Spleen (tissue), 11 donors: Measurements from ENCODE around the gene PAX2. TPM values are rescaled to one million over a fixed set of nuclear protein-coding genes. Genes with fewer than 3 reads are reported as not detected.

Source experiments
- DNase-seq: peaks from one replicate; pipeline ENCODE4 v3.0.0-alpha.2; 2020
- H3K27ac ChIP-seq, 8 donors: fragments of 200-600 bp; sonication (generic) in 7 of 8; 1 replicate in 4 of 8; 2 replicates in 4 of 8; pipeline versions ENCODE4 v1.5.0 to v1.8.0; 2016 to 2021; ENCODE audit warnings: inconsistent platforms in 4 of 8, mild to moderate bottlenecking in 4 of 8, moderate library complexity in 1 of 8
- H3K27me3 ChIP-seq, 7 donors: fragments of 200-600 bp; sonication (generic) in 6 of 7; replicated peaks in 1 of 7; 1 replicate in 4 of 7; 2 replicates in 3 of 7; pipeline versions ENCODE4 v1.5.0 to v1.8.0; 2016 to 2021; ENCODE audit warnings: inconsistent platforms in 3 of 7, mild to moderate bottlenecking in 1 of 7
- H3K36me3 ChIP-seq, 6 donors: fragments of 200-600 bp; sonication (generic) in 5 of 6; 1 replicate in 4 of 6; 2 replicates in 2 of 6; pipeline versions ENCODE4 v1.5.0 to v1.8.0; 2016 to 2021; ENCODE audit warnings: inconsistent platforms in 2 of 6
- H3K4me1 ChIP-seq, 6 donors: fragments of 200-600 bp; sonication (generic) in 5 of 6; 1 replicate in 3 of 6; 2 replicates in 3 of 6; pipeline versions ENCODE4 v1.5.0 to v1.8.0; 2016 to 2021; ENCODE audit warnings: inconsistent platforms in 3 of 6
- H3K4me3 ChIP-seq, 8 donors: fragments of 200-600 bp; sonication (generic) in 7 of 8; 1 replicate in 4 of 8; 2 replicates in 4 of 8; pipeline versions ENCODE4 v1.5.0 to v1.8.0; 2016 to 2021; ENCODE audit warnings: inconsistent platforms in 4 of 8, mild to moderate bottlenecking in 4 of 8, moderate library complexity in 2 of 8
- H3K9me3 ChIP-seq, 8 donors: fragments of 200-600 bp; sonication (generic) in 7 of 8; 1 replicate in 4 of 8; 2 replicates in 4 of 8; pipeline versions ENCODE4 v1.5.0 to v1.8.0; 2016 to 2021; ENCODE audit warnings: inconsistent platforms in 4 of 8
- POLR2A ChIP-seq, 3 donors: fragments of 450-650 bp; IDR thresholded peaks; one replicate each; pipeline ENCODE4 v1.5.1; 2017; ENCODE audit warnings: antibody characterized with exemption in 3 of 3, mild to moderate bottlenecking in 1 of 3
- POLR2AphosphoS5 ChIP-seq, 3 donors: sonication (generic); formaldehyde crosslinking; IDR thresholded peaks; one replicate each; pipeline ENCODE4 v1.5.1; 2017; ENCODE audit warnings: antibody characterized with exemption in 3 of 3
- WGBS, 5 donors: extraction: QIAGEN DNeasy Blood & Tissue Kit in 3 of 5; methylation state at CpG; one replicate each; pipeline versions ENCODE4 v1.1.5 to v1.1.7; 2013 to 2018; 5-methylcytosine and 5-hydroxymethylcytosine counted together
- intact Hi-C: fragments of 100-400 bp; cut with DNase I; formaldehyde crosslinking; loops from one replicate; pipeline ENCODE4 v1.15.0; 2023; ENCODE audit warnings: low total_unique reads
- polyA plus RNA-seq, 3 donors: library from polyadenylated mRNA; stranded (reverse); fragments of 200-250 nt; gene quantifications; one replicate each; pipeline ENCODE4 v1.2.1, GENCODE V29; 2013
- total RNA-seq, 7 donors: library from RNA; depleted of rRNA in 3 of 7; stranded (reverse); fragments of >200 nt in 3 of 7; fragmentation: NEBNext Ultra II Directional in 4 of 7; extraction: Animal tissue kit (Norgen Biotek cat#: 25700) in 4 of 7; gene quantifications; one replicate each; pipeline versions ENCODE4 v1.1.0 to v1.2.1, GENCODE V29; 2016 to 2021
- TF ChIP-seq, protein P1 (sequence below), 11 experiments: fragments of 200-600 bp in 7 of 11; fragments of 450-650 bp in 4 of 11; sonication (generic) in 4 of 11; IDR thresholded peaks in 8 of 11; conservative IDR thresholded peaks in 3 of 11; 1 replicate in 7 of 11; 2 replicates in 4 of 11; pipeline versions ENCODE4 v1.4.0 to v1.8.0; 2016 to 2021; ENCODE audit warnings: antibody characterized with exemption in 11 of 11, inconsistent platforms in 4 of 11, mild to moderate bottlenecking in 1 of 11
- donor health status: healthy with polysubstance abuse.
- donor health status: DM: no; HTN: no; CAD: no; lungs with moderate emphysema.
- donor health status: DM: no; HTN: no; CAD: no.
- donor health status: Bipolar disorder and iron deficiency.
- donor health status: healthy.
- donor health status: DM: no; HTN: no; CAD: no.
- donor health status: DM: yes; HTN: yes; CAD: no.

Gene PAX2
- total and polyA plus RNA-seq, 10 donors, result not detected

- Histone ChIP-seq H3K4me3 (no peak overlapping the region), H3K36me3 (no peaks in the 10 kb centered on the region), H3K27me3 (peaks cover 0 to 99% (median 15%) of the 10 kb centered on the region in 7 donors), H3K9me3 (no peaks in the 10 kb centered on the region), H3K27ac (no peak overlapping the region), H3K4me1 (no peaks in the 10 kb centered on the region)
- DNase-seq, result peak; percentile 47
- no peak for TF ChIP-seq POLR2AphosphoS5 (IDR thresholded peaks at IDR 0.05)
- no peak for TF ChIP-seq POLR2A (IDR thresholded peaks at IDR 0.05)
- 83 to 91% (median 87%) methylated on average over 12 to 14 of the region's 14 CpGs for WGBS, 5 donors
- intact Hi-C loops, result no loop called here
These were observed 64.9 kb downstream of the PAX2 start for GRCh38 chr10:100810091-100810834.

DNA sequence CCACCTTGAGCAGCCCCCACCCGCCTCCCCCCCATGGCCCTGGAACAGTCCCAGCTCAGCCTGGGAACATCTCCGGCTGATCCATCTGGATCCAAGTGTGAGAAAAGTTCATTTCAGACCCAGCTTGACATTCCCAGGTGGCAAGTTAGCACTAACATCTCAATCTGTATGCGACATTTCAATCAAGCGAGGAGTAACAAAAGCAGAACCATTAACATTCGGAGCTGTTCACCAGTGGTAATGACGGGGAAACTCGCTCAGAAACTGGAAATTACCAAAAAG is 65.4 kb downstream of the PAX2 start:
- WGBS, 5 donors, result 87 to 94% (median 89%) methylated on average over 6 to 7 of the region's 7 CpGs
- no peak for DNase-seq
- no peaks in the 10 kb centered on the region for H3K9me3 ChIP-seq
- intact Hi-C loops, result no loop called here
- H3K27me3 ChIP-seq, result peaks cover 0 to 99% (median 15%) of the 10 kb centered on the region in 7 donors
- no peaks in the 10 kb centered on the region for H3K4me1 ChIP-seq
- H3K27ac ChIP-seq, result no peak overlapping the region
- H3K36me3 ChIP-seq, result no peaks in the 10 kb centered on the region
- no peak overlapping the region for H3K4me3 ChIP-seq
- TF ChIP-seq POLR2A (IDR thresholded peaks at IDR 0.05) (no peak), POLR2AphosphoS5 (IDR thresholded peaks at IDR 0.05) (no peak)
- TF ChIP-seq, protein P1, sequence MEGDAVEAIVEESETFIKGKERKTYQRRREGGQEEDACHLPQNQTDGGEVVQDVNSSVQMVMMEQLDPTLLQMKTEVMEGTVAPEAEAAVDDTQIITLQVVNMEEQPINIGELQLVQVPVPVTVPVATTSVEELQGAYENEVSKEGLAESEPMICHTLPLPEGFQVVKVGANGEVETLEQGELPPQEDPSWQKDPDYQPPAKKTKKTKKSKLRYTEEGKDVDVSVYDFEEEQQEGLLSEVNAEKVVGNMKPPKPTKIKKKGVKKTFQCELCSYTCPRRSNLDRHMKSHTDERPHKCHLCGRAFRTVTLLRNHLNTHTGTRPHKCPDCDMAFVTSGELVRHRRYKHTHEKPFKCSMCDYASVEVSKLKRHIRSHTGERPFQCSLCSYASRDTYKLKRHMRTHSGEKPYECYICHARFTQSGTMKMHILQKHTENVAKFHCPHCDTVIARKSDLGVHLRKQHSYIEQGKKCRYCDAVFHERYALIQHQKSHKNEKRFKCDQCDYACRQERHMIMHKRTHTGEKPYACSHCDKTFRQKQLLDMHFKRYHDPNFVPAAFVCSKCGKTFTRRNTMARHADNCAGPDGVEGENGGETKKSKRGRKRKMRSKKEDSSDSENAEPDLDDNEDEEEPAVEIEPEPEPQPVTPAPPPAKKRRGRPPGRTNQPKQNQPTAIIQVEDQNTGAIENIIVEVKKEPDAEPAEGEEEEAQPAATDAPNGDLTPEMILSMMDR (IDR thresholded peaks at IDR 0.05 in 8 of 11, conservative IDR thresholded peaks at IDR 0.05 in 3 of 11), result no peak

GRCh38 chr10:100811261-100811660 is 65.9 kb downstream of the PAX2 start:
- Histone ChIP-seq H3K36me3 (no peaks in the 10 kb centered on the region), H3K9me3 (no peaks in the 10 kb centered on the region), H3K4me1 (no peaks in the 10 kb centered on the region), H3K4me3 (no peak overlapping the region), H3K27me3 (peaks cover 0 to 99% (median 15%) of the 10 kb centered on the region in 7 donors), H3K27ac (no peak overlapping the region)
- WGBS, 5 donors, result 94 to 100% (median 100%) methylated on average over 1 of the region's 1 CpG
- intact Hi-C loops, result no loop called here
- TF ChIP-seq POLR2AphosphoS5 (IDR thresholded peaks at IDR 0.05) (no peak), POLR2A (IDR thresholded peaks at IDR 0.05) (no peak)
- TF ChIP-seq, protein P1 (IDR thresholded peaks at IDR 0.05 in 8 of 11, conservative IDR thresholded peaks at IDR 0.05 in 3 of 11), result no peak
- DNase-seq, result no peak

- no peak for TF ChIP-seq POLR2AphosphoS5 (IDR thresholded peaks at IDR 0.05)
- no peak for TF ChIP-seq POLR2A (IDR thresholded peaks at IDR 0.05)
- TF ChIP-seq, protein P1 (IDR thresholded peaks at IDR 0.05 in 8 of 11, conservative IDR thresholded peaks at IDR 0.05 in 3 of 11), result no peak
- Histone ChIP-seq H3K27me3 (peaks cover 0 to 99% (median 15%) of the 10 kb centered on the region in 7 donors), H3K4me1 (no peaks in the 10 kb centered on the region), H3K27ac (no peak overlapping the region), H3K4me3 (no peak overlapping the region), H3K36me3 (no peaks in the 10 kb centered on the region), H3K9me3 (no peaks in the 10 kb centered on the region)
- peak; percentile 51 for DNase-seq
- WGBS, 5 donors, result 71 to 80% (median 78%) methylated on average over 15 to 16 of the region's 16 CpGs
- intact Hi-C loops, result no loop called here
These were observed 66.7 kb downstream of the PAX2 start for GRCh38 chr10:100811752-100812750.
